HepG2 (cell line): ENCODE data around the gene ZNF451. TPM values are rescaled to one million over a fixed set of nuclear protein-coding genes. Genes with fewer than 3 reads are reported as not detected.

Experiments
- ATAC-seq: fragments of 200-7000 bp; cut with Tn5 transposase; 3 replicates; pipeline ENCODE4 v1.9.1; 2020; ENCODE audit warnings: mild to moderate bottlenecking, moderate library complexity
- BruUV-seq: library from RNA; stranded (reverse); fragments of 400-500 nt; replicated peaks from 2 replicates; lab custom pipeline; 2021; lab: Mats Ljungman, UMichigan
- CTCF ChIA-PET: fragments of 300-600 bp; formaldehyde crosslinking; extraction: SDS; loops from one replicate; lab custom pipeline; 2021; ENCODE audit warnings: low total read pairs, inconsistent platforms, low intra/inter-chr PET ratio; lab: Yijun Ruan, JAX
- POLR2A ChIA-PET: fragments of 350-600 bp; sonication (Branson Sonifier 250); formaldehyde crosslinking; loops from one replicate; lab custom pipeline; 2020; ENCODE audit warnings: antibody characterized with exemption, inconsistent platforms; lab: Yijun Ruan, JAX
- DNase-seq: peaks from one replicate; pipeline ENCODE4 v3.0.0-alpha.2; 2015; ENCODE audit warnings: low spot score
- FAIRE-seq: peaks from 3 replicates; lab custom pipeline; 2011; peaks lifted over from hg19 to GRCh38; lab: Jason Lieb, UNC
- H2AFZ ChIP-seq: one replicate; pipeline ENCODE4 v1.6.1; 2011; ENCODE audit warnings: low read length, inconsistent platforms
- H3K27ac ChIP-seq: fragments of 300-600 bp; 3 replicates; pipeline ENCODE4 v1.8.0; 2011; ENCODE audit warnings: mixed run types, mild to moderate bottlenecking, mixed read lengths, low read length, inconsistent platforms; ENCODE audit not compliant: insufficient read depth; ENCODE audit errors: extremely low read length
- H3K27me3 ChIP-seq, 2 experiments: fragments of 200-600 bp in 1 of 2; 2 replicates in 1 of 2; 3 replicates in 1 of 2; pipeline versions ENCODE4 v1.6.0 to v1.8.0; 2011; ENCODE audit warnings: low read length in 2 of 2, mild to moderate bottlenecking in 2 of 2, moderate library complexity in 2 of 2, inconsistent platforms in 1 of 2; ENCODE audit not compliant: insufficient read depth in 2 of 2, control insufficient read depth in 1 of 2
- H3K36me3 ChIP-seq, 2 experiments: fragments of 200-600 bp in 1 of 2; replicated peaks in 1 of 2; 2 replicates in 1 of 2; 3 replicates in 1 of 2; pipeline versions ENCODE4 v1.5.1 to v1.8.0; 2011; ENCODE audit warnings: low read length in 2 of 2, inconsistent platforms in 1 of 2; ENCODE audit not compliant: insufficient read depth in 2 of 2, control insufficient read depth in 1 of 2
- H3K4me1 ChIP-seq: 2 replicates; pipeline ENCODE4 v1.5.1; 2012; ENCODE audit warnings: low read length, inconsistent platforms; ENCODE audit not compliant: insufficient read depth
- H3K4me2 ChIP-seq: 2 replicates; pipeline ENCODE4 v1.6.0; 2011; ENCODE audit warnings: low read depth, low read length, inconsistent platforms
- H3K4me3 ChIP-seq, 3 experiments: fragments of 200-600 bp in 1 of 3; sonication (generic), shearing (Covaris generic) in 1 of 3; replicated peaks in 1 of 3; 2 replicates each; pipeline ENCODE4 v1.5.1; 2011 to 2016; ENCODE audit warnings: low read length in 3 of 3, inconsistent platforms in 2 of 3, low read depth in 2 of 3, mild to moderate bottlenecking in 2 of 3, control low read depth in 1 of 3, mixed read lengths in 1 of 3; ENCODE audit not compliant: insufficient read depth in 1 of 3
- H3K79me2 ChIP-seq: one replicate; pipeline ENCODE4 v1.6.1; 2011; ENCODE audit warnings: low read length, inconsistent platforms; ENCODE audit not compliant: insufficient read depth
- H3K9ac ChIP-seq: 2 replicates; pipeline ENCODE4 v1.6.0; 2011; ENCODE audit warnings: mild to moderate bottlenecking, low read depth, low read length, inconsistent platforms; ENCODE audit not compliant: insufficient read depth
- H3K9me3 ChIP-seq: 2 replicates; pipeline ENCODE4 v1.5.1; 2012; ENCODE audit warnings: mild to moderate bottlenecking, low read length
- H4K20me1 ChIP-seq: 2 replicates; pipeline ENCODE4 v1.6.0; 2011; ENCODE audit warnings: inconsistent platforms, mild to moderate bottlenecking, low read length, moderate library complexity; ENCODE audit not compliant: insufficient read depth
- BHLHE40 ChIP-seq: IDR thresholded peaks from 2 replicates; pipeline ENCODE4 v1.6.1; 2011; ENCODE audit warnings: low read length, improper control_type of control experiment
- DR1 ChIP-seq: sonication (generic); formaldehyde crosslinking; IDR thresholded peaks from 2 replicates; pipeline ENCODE4 v1.8.0; 2021; ENCODE audit warnings: mild to moderate bottlenecking, missing genetic modification reagents, inconsistent platforms
- FLYWCH1 ChIP-seq: sonication (generic); formaldehyde crosslinking; IDR thresholded peaks from 2 replicates; pipeline ENCODE4 v1.8.1; 2023; ENCODE audit warnings: mild to moderate bottlenecking, missing genetic modification reagents
- FOXA1 ChIP-seq, 2 experiments: fragments of 450-650 bp in 1 of 2; sonication (generic) in 1 of 2; formaldehyde crosslinking in 1 of 2; IDR thresholded peaks; 2 replicates each; pipeline versions ENCODE4 v1.4.0 to v1.6.1; 2016 to 2020; ENCODE audit warnings: missing genetic modification reagents in 1 of 2
- FOXA3 ChIP-seq: IDR thresholded peaks from 2 replicates; pipeline ENCODE4 v1.6.1; 2016; ENCODE audit warnings: missing genetic modification reagents, missing compliant biosample characterization
- FOXP1 ChIP-seq, 2 experiments: fragments of 450-650 bp in 1 of 2; IDR thresholded peaks; 2 replicates each; pipeline ENCODE4 v1.6.1; 2017 to 2018; ENCODE audit warnings: antibody characterized with exemption in 1 of 2
- FOXP4 ChIP-seq: sonication (generic); formaldehyde crosslinking; IDR thresholded peaks from 2 replicates; pipeline ENCODE4 v1.4.0; 2020; ENCODE audit warnings: missing genetic modification reagents
- GATAD2A ChIP-seq: IDR thresholded peaks from 2 replicates; pipeline ENCODE4 v1.6.1; 2016
- MXI1 ChIP-seq: IDR thresholded peaks from 3 replicates; pipeline ENCODE4 v1.6.1; 2012; ENCODE audit warnings: low read depth, low read length, inconsistent platforms, borderline replicate concordance
- ONECUT2 ChIP-seq: sonication (generic); formaldehyde crosslinking; IDR thresholded peaks from 2 replicates; pipeline ENCODE4 v1.4.0; 2020; ENCODE audit warnings: missing genetic modification reagents
- PTBP1 ChIP-seq: fragments of 200-400 bp; formaldehyde crosslinking; IDR thresholded peaks from 2 replicates; pipeline ENCODE4 v1.6.1; 2018; ENCODE audit warnings: low read length, low read depth; ENCODE audit not compliant: poor library complexity, severe bottlenecking
- RFX1 ChIP-seq: fragments of 450-650 bp; IDR thresholded peaks from 2 replicates; pipeline ENCODE4 v1.6.1; 2017
- SALL1 ChIP-seq: sonication (generic); formaldehyde crosslinking; IDR thresholded peaks from 2 replicates; pipeline ENCODE4 v1.8.0; 2022; ENCODE audit warnings: mild to moderate bottlenecking, missing genetic modification reagents
- SNAPC2 ChIP-seq: sonication (generic); formaldehyde crosslinking; IDR thresholded peaks from 2 replicates; pipeline ENCODE4 v1.8.1; 2022; ENCODE audit warnings: mild to moderate bottlenecking, missing genetic modification reagents
- SYNCRIP ChIP-seq: fragments of 200-400 bp; formaldehyde crosslinking; IDR thresholded peaks from 2 replicates; pipeline ENCODE4 v1.6.1; 2018; ENCODE audit warnings: mild to moderate bottlenecking, low read depth, low read length; ENCODE audit not compliant: insufficient read depth
- TEAD3 ChIP-seq: optimal IDR thresholded peaks from 2 replicates; pipeline ENCODE3; 2016; ENCODE audit warnings: borderline replicate concordance
- ZNF331 ChIP-seq: sonication (generic); formaldehyde crosslinking; IDR thresholded peaks from 2 replicates; pipeline ENCODE4 v1.4.0; 2020; ENCODE audit warnings: missing genetic modification reagents
- ZNF451 ChIP-seq: sonication (generic); formaldehyde crosslinking; IDR thresholded peaks from 2 replicates; pipeline ENCODE4 v1.5.0; 2020; ENCODE audit warnings: mild to moderate bottlenecking, missing genetic modification reagents
- ZSCAN31 ChIP-seq: sonication (generic); formaldehyde crosslinking; IDR thresholded peaks from 2 replicates; pipeline ENCODE4 v1.5.0; 2020; ENCODE audit warnings: low read depth, mild to moderate bottlenecking, missing genetic modification reagents
- WGBS: methylation state at CpG from one replicate; pipeline ENCODE4 v1.1.6; 2017; ENCODE audit warnings: low lambda C conversion rate; 5-methylcytosine and 5-hydroxymethylcytosine counted together
- in situ Hi-C: cut with HindIII; loops from 2 replicates; pipeline ENCODE4 v1.10.0; 2017; ENCODE audit warnings: low pct_unique_long_range_greater_than_20kb; ENCODE audit not compliant: extremely low pct_ligation_motif_present
- intact Hi-C: fragments of 100-400 bp; cut with micrococcal nuclease; formaldehyde crosslinking; loops from one replicate; pipeline ENCODE4 v1.10.0; 2022; ENCODE audit not compliant: unreplicated experiment
- polyA plus RNA-seq, 8 experiments: library from polyadenylated mRNA; depleted of rRNA in 3 of 8; stranded (reverse) in 7 of 8; unstranded in 1 of 8; fragments of >200 nt; fragmentation: Illumina TruSeq in 4 of 8; extraction: Trizol in 4 of 8; gene quantifications; 2 replicates each; pipeline versions ENCODE4 v1.2.1 to v1.2.3, GENCODE V29; 2011 to 2016; ENCODE audit warnings: low read depth in 4 of 8, missing spikeins in 1 of 8, mixed read lengths in 1 of 8; ENCODE audit not compliant: insufficient read depth in 1 of 8
- total RNA-seq, 5 experiments: library from RNA; depleted of rRNA; stranded (reverse); fragments of >200 nt; fragmentation: Illumina TruSeq; extraction: Trizol; gene quantifications; 2 replicates each; pipeline ENCODE4 v1.2.3, GENCODE V29; 2016; ENCODE audit warnings: low read depth in 1 of 5

ZNF451 gene
- total and polyA plus RNA-seq, 2 of the 13 experiments (the other 11 are each of a cell fraction or from before 2014, with no cell fraction given), result 32.1 to 65.7 TPM

DNA sequence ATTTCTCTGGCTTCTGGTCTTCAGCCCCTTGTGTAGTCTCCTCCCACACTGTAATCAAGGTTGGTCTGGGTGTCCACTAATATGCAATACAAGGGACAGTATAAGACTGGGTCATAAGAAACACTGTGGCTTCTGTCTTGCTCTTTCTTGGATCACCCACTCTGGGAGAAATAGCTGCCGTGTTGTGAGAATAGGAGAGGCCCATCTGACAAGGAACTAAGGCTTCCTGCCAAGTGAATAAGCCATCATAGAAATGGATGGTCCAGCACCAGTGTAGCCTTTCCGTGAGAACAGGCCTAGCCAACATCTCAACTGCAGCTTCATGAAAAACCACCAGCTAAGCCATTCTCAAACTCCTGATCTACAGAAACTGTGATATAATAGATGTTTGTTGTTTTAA is 105.5 kb downstream of the ZNF451 start:
- DNase-seq (no peak), FAIRE-seq (no peak), ATAC-seq (no peak)
- H3K27me3 ChIP-seq, result no peaks in the 10 kb centered on the region
- no peak overlapping the region for H2AFZ ChIP-seq
- ChIA-PET CTCF (no interaction called here), POLR2A (no interaction called here)
- no peak overlapping the region for H3K4me2 ChIP-seq
- no peak overlapping the region for H3K27ac ChIP-seq
- no peak overlapping the region for H3K9ac ChIP-seq
- intact Hi-C loops (no loop called here), in situ Hi-C loops (no loop called here)
- no TSS peak for BruUV-seq
- peaks cover 4 to 16% of the 10 kb centered on the region in 2 experiments; a peak in 2 of 5 replicates for H3K36me3 ChIP-seq
- WGBS, result 98% methylated on average over 2 of the region's 2 CpGs
- TF ChIP-seq BHLHE40, result no peak
- no peak for TF ChIP-seq DR1
- TF ChIP-seq FLYWCH1 (CRISPR knock-in tag), result no peak
- TF ChIP-seq ZNF331 (CRISPR knock-in tag), result no peak
- no peak for TF ChIP-seq ONECUT2 (CRISPR knock-in tag)
- TF ChIP-seq RFX1, result no peak
- no peak for TF ChIP-seq TEAD3 (CRISPR knock-in tag)
- no peak for TF ChIP-seq PTBP1
- no peak for TF ChIP-seq SNAPC2
- no peak for TF ChIP-seq ZSCAN31 (CRISPR knock-in tag)
- H3K4me1 ChIP-seq, result peaks cover 8% of the 10 kb centered on the region
- no peaks in the 10 kb centered on the region for H3K79me2 ChIP-seq
- no peaks in the 10 kb centered on the region for H3K9me3 ChIP-seq
- no peaks in the 10 kb centered on the region for H4K20me1 ChIP-seq
- no peak overlapping the region for H3K4me3 ChIP-seq

DNA sequence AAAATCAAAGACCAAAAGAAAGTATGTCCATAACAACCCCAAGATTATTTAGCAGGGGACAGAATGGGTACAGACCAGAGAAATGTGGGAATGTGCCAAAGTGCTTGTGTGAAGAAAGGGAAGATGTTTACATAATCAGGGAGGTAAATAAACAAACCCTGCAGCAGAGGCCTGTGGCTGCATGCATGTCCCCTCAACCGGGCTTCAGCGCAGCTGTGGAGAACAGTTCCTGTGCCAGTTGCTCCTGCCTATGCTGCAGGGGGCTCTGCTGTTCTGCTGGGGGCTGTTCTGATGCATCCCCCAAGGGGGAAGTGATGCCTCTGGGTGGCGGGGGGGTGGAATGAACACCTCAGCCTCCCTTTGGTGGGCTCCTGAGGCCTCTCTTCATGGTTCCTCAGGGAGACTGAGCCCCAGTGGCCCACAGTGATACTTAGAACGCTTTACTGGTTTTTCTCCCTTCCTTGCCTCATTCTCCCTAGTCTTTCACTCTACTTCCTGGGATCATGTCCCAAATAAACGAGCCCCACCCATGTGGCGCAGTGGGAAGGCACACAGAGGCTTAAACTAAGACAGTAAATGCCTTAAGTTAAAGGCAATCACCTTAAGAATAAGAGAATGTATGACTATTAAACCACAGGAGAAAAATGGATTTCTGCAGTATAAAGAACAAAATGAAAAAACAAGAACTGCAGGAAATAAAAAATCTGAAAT is 109.1 kb downstream of the ZNF451 start:
- DNase-seq, result no peak

More for the DNA sequence above, 109.1 kb downstream of the ZNF451 start:
- 90% methylated on average over 6 of the region's 6 CpGs for WGBS
- Histone ChIP-seq H2AFZ (no peak overlapping the region), H3K9ac (no peak overlapping the region), H4K20me1 (no peaks in the 10 kb centered on the region), H3K27ac (no peak overlapping the region), H3K4me1 (peaks cover 8% of the 10 kb centered on the region), H3K36me3 (no peaks in the 10 kb centered on the region; a peak in 1 of 5 replicates), H3K4me2 (no peak overlapping the region), H3K4me3 (no peak overlapping the region), H3K27me3 (no peaks in the 10 kb centered on the region), H3K9me3 (no peaks in the 10 kb centered on the region), H3K79me2 (peaks cover 3% of the 10 kb centered on the region)
- FAIRE-seq (no peak), ATAC-seq (peak; percentile 77)
- BruUV-seq, result no TSS peak
- intact Hi-C loops, result no loop called here
- ChIA-PET POLR2A (no interaction called here), CTCF (no interaction called here)
- no peak for TF ChIP-seq FOXP1 (IDR thresholded peaks at IDR 0.05)
- TF ChIP-seq FOXP1 (CRISPR knock-in tag; IDR thresholded peaks at IDR 0.05), result peak; percentile 74
- peak; percentile 61; the same call in 1 of the 2 replicates for TF ChIP-seq FOXA3 (CRISPR knock-in tag)
- peak; percentile 38; the same call in 1 of the 2 replicates for TF ChIP-seq GATAD2A (CRISPR knock-in tag)
- TF ChIP-seq MXI1, result peak; percentile 30; the same call in 1 of the 3 replicates
- TF ChIP-seq ZNF451, result no peak
- TF ChIP-seq SALL1 (CRISPR knock-in tag), result 0 out of 2 replicates have a peak, but pooled peaks have one; percentile 19
- TF ChIP-seq FOXP4, result peak; percentile 42; the same call in 1 of the 2 replicates
- TF ChIP-seq SYNCRIP, result no peak
- peak; percentile 22; the same call in 1 of the 2 replicates for TF ChIP-seq FOXA1 (IDR thresholded peaks at IDR 0.05)
- TF ChIP-seq FOXA1 (CRISPR knock-in tag; IDR thresholded peaks at IDR 0.05), result no peak
- in situ Hi-C loops, result no loop called here
